Chondrocyte (in vitro differentiated cells): ENCODE measurements around the gene TUBA3C. TPM values are rescaled to one million over a fixed set of nuclear protein-coding genes. Genes with fewer than 3 reads are reported as not detected.

Experiments
- DNase-seq: peaks from one replicate; pipeline ENCODE4 v3.0.0; 2021; ENCODE audit warnings: mixed read lengths, low spot score
- H3K27ac Mint-ChIP-seq: one replicate; pipeline ENCODE4 v1.8.0; 2021; ENCODE audit warnings: mild to moderate bottlenecking, moderate library complexity, mixed read lengths; ENCODE audit not compliant: unreplicated experiment
- H3K27me3 Mint-ChIP-seq: 2 replicates; pipeline ENCODE4 v1.8.0; 2021; ENCODE audit warnings: low read depth, mixed read lengths
- H3K36me3 Mint-ChIP-seq: 2 replicates; pipeline ENCODE4 v1.8.0; 2021; ENCODE audit warnings: low read depth, mixed read lengths
- H3K4me1 Mint-ChIP-seq: 2 replicates; pipeline ENCODE4 v1.8.0; 2021; ENCODE audit warnings: low read depth, mild to moderate bottlenecking, mixed read lengths
- H3K4me3 Mint-ChIP-seq: one replicate; pipeline ENCODE4 v1.8.0; 2021; ENCODE audit warnings: mild to moderate bottlenecking, moderate library complexity, mixed read lengths; ENCODE audit not compliant: unreplicated experiment
- H3K9me3 Mint-ChIP-seq: 2 replicates; pipeline ENCODE4 v1.8.0; 2021; ENCODE audit warnings: low read depth, mixed read lengths
- CTCF ChIP-seq: fragments of 200-600 bp; sonication (generic); IDR thresholded peaks from 2 replicates; pipeline ENCODE4 v1.5.0; 2021; ENCODE audit warnings: antibody characterized with exemption, mild to moderate bottlenecking, moderate library complexity
- total RNA-seq: library from RNA; stranded (reverse); gene quantifications from 3 replicates; pipeline ENCODE4 v1.2.1, GENCODE V29; 2021

The TUBA3C gene
- total RNA-seq, 1 donor from 2014 or later = not detected

- Mint-ChIP-seq H3K36me3 (no peaks in the 10 kb centered on the region), H3K4me3 (no peak overlapping the region), H3K9me3 (peaks cover 48% of the 10 kb centered on the region), H3K27me3 (no peaks in the 10 kb centered on the region), H3K27ac (no peak overlapping the region), H3K4me1 (no peaks in the 10 kb centered on the region)
- DNase-seq = no peak
- TF ChIP-seq CTCF = no peak
These were observed 29.9 kb downstream of the TUBA3C start for GRCh38 chr13:19151581-19152263.

- DNase-seq = no peak
- H3K4me1 Mint-ChIP-seq = no peaks in the 10 kb centered on the region
- no peak for TF ChIP-seq CTCF
- H3K4me3 Mint-ChIP-seq = no peak overlapping the region
- H3K27me3 Mint-ChIP-seq = no peaks in the 10 kb centered on the region
- H3K9me3 Mint-ChIP-seq = peaks cover 53% of the 10 kb centered on the region
- no peaks in the 10 kb centered on the region for H3K36me3 Mint-ChIP-seq
- H3K27ac Mint-ChIP-seq = no peak overlapping the region
These were observed 30.9 kb downstream of the TUBA3C start for GRCh38 chr13:19150712-19151228.

GRCh38 chr13:19150226-19150625 is 31.4 kb downstream of the TUBA3C start:
- H3K27me3 Mint-ChIP-seq = no peaks in the 10 kb centered on the region
- no peak for DNase-seq
- TF ChIP-seq CTCF = no peak

GRCh38 chr13:19148561-19148960 is 33.1 kb downstream of the TUBA3C start:
- Mint-ChIP-seq H3K27me3 (no peaks in the 10 kb centered on the region), H3K4me3 (no peak overlapping the region), H3K36me3 (no peaks in the 10 kb centered on the region), H3K9me3 (peaks cover 59% of the 10 kb centered on the region), H3K27ac (no peak overlapping the region), H3K4me1 (no peaks in the 10 kb centered on the region)
- no peak for DNase-seq
- no peak for TF ChIP-seq CTCF

More at GRCh38 chr13:19150226-19150625, 31.4 kb downstream of the TUBA3C start:
- no peaks in the 10 kb centered on the region for H3K36me3 Mint-ChIP-seq
- no peak overlapping the region for H3K4me3 Mint-ChIP-seq
- no peak overlapping the region for H3K27ac Mint-ChIP-seq
- H3K4me1 Mint-ChIP-seq = no peaks in the 10 kb centered on the region
- peaks cover 53% of the 10 kb centered on the region for H3K9me3 Mint-ChIP-seq
